ENCODE measurements around the gene ALK.

DNA sequence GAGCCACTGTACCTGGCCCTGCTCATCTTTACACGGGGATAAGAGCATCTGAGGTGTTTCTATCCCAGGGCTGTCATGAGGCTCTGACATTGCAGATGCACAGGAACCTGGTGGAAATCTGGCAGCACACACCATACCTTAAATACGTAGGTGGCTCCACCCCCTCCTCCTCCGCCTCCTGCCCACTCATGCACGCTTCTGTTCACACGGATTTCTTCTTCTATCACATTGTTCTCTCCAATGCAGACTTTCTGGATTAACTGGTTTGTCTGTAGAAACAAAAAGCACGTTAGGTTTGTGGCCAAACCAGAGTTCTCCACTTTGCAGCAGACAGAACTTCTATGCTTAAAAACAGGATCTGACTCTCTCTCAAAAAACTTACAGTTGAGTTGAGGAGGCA, 688.0 kb downstream of the ALK start:
- TF ChIP-seq MYC (IDR thresholded peaks at IDR 0.05; ENCODE audit: borderline replicate concordance, low read length) (no peak), EP300 (IDR thresholded peaks at IDR 0.05) (no peak)
- TF ChIP-seq, protein P1, sequence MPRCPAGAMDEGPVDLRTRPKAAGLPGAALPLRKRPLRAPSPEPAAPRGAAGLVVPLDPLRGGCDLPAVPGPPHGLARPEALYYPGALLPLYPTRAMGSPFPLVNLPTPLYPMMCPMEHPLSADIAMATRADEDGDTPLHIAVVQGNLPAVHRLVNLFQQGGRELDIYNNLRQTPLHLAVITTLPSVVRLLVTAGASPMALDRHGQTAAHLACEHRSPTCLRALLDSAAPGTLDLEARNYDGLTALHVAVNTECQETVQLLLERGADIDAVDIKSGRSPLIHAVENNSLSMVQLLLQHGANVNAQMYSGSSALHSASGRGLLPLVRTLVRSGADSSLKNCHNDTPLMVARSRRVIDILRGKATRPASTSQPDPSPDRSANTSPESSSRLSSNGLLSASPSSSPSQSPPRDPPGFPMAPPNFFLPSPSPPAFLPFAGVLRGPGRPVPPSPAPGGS (IDR thresholded peaks at IDR 0.05): no peak
- TF ChIP-seq, protein P2, sequence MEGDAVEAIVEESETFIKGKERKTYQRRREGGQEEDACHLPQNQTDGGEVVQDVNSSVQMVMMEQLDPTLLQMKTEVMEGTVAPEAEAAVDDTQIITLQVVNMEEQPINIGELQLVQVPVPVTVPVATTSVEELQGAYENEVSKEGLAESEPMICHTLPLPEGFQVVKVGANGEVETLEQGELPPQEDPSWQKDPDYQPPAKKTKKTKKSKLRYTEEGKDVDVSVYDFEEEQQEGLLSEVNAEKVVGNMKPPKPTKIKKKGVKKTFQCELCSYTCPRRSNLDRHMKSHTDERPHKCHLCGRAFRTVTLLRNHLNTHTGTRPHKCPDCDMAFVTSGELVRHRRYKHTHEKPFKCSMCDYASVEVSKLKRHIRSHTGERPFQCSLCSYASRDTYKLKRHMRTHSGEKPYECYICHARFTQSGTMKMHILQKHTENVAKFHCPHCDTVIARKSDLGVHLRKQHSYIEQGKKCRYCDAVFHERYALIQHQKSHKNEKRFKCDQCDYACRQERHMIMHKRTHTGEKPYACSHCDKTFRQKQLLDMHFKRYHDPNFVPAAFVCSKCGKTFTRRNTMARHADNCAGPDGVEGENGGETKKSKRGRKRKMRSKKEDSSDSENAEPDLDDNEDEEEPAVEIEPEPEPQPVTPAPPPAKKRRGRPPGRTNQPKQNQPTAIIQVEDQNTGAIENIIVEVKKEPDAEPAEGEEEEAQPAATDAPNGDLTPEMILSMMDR (IDR thresholded peaks at IDR 0.05): no peak
- TF ChIP-seq, protein P3, sequence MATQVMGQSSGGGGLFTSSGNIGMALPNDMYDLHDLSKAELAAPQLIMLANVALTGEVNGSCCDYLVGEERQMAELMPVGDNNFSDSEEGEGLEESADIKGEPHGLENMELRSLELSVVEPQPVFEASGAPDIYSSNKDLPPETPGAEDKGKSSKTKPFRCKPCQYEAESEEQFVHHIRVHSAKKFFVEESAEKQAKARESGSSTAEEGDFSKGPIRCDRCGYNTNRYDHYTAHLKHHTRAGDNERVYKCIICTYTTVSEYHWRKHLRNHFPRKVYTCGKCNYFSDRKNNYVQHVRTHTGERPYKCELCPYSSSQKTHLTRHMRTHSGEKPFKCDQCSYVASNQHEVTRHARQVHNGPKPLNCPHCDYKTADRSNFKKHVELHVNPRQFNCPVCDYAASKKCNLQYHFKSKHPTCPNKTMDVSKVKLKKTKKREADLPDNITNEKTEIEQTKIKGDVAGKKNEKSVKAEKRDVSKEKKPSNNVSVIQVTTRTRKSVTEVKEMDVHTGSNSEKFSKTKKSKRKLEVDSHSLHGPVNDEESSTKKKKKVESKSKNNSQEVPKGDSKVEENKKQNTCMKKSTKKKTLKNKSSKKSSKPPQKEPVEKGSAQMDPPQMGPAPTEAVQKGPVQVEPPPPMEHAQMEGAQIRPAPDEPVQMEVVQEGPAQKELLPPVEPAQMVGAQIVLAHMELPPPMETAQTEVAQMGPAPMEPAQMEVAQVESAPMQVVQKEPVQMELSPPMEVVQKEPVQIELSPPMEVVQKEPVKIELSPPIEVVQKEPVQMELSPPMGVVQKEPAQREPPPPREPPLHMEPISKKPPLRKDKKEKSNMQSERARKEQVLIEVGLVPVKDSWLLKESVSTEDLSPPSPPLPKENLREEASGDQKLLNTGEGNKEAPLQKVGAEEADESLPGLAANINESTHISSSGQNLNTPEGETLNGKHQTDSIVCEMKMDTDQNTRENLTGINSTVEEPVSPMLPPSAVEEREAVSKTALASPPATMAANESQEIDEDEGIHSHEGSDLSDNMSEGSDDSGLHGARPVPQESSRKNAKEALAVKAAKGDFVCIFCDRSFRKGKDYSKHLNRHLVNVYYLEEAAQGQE (IDR thresholded peaks at IDR 0.05): no peak

Data from A549 (cell line).